GM12878 (cell line): ENCODE data around the gene MVB12B. TPM values are rescaled to one million over a fixed set of nuclear protein-coding genes. Genes with fewer than 3 reads are reported as not detected.

Source experiments
- ATAC-seq: fragments of 200-7000 bp; cut with Tn5 transposase; 3 replicates; pipeline ENCODE4 v1.9.1; 2020; ENCODE audit warnings: mild to moderate bottlenecking, moderate library complexity
- BruUV-seq: library from RNA; stranded (reverse); fragments of 400-500 nt; replicated peaks from 2 replicates; lab custom pipeline; 2021; lab: Mats Ljungman, UMichigan
- CTCF ChIA-PET: fragments of 300-600 bp; sonication (Branson Sonifier 250); formaldehyde crosslinking; extraction: SDS; loops from one replicate; lab custom pipeline; 2021; ENCODE audit warnings: inconsistent platforms; lab: Yijun Ruan, JAX
- POLR2A ChIA-PET: fragments of 350-600 bp; formaldehyde crosslinking; extraction: SDS; loops from one replicate; lab custom pipeline; 2021; ENCODE audit warnings: inconsistent platforms; lab: Charles Lee
- RAD21 ChIA-PET: fragments of 300-600 bp; sonication (Branson Sonifier 250); formaldehyde crosslinking; loops from one replicate; lab custom pipeline; 2023; ENCODE audit warnings: antibody characterized with exemption; ENCODE audit not compliant: unreplicated experiment; lab: Charles Lee
- SMC1A ChIA-PET: fragments of 300-600 bp; sonication (Branson Sonifier 250); formaldehyde crosslinking; loops from one replicate; lab custom pipeline; 2023; ENCODE audit not compliant: unreplicated experiment, uncharacterized antibody; lab: Charles Lee
- DNase-seq: peaks from one replicate; pipeline ENCODE4 v3.0.0-alpha.2; 2011; ENCODE audit warnings: low read depth, low spot score
- FAIRE-seq: peaks from 3 replicates; lab custom pipeline; 2011; peaks lifted over from hg19 to GRCh38; lab: Jason Lieb, UNC
- H2AFZ ChIP-seq: 2 replicates; pipeline ENCODE4 v1.6.0; 2011; ENCODE audit warnings: low read depth, low read length, control low read depth; ENCODE audit not compliant: control insufficient read depth
- H3K27ac ChIP-seq: 2 replicates; pipeline ENCODE4 v1.5.1; 2011; ENCODE audit warnings: control low read depth; ENCODE audit not compliant: control insufficient read depth, insufficient read depth
- H3K27me3 ChIP-seq, 2 experiments: replicated peaks in 1 of 2; 2 replicates each; pipeline versions ENCODE4 v1.6.0 to v1.6.1; 2011; ENCODE audit warnings: low read length in 1 of 2; ENCODE audit not compliant: control insufficient read depth in 2 of 2, insufficient read depth in 2 of 2
- H3K36me3 ChIP-seq, 2 experiments: 2 replicates each; pipeline ENCODE4 v1.5.1; 2011; ENCODE audit warnings: low read length in 1 of 2; ENCODE audit not compliant: control insufficient read depth in 2 of 2, insufficient read depth in 2 of 2
- H3K4me1 ChIP-seq: 2 replicates; pipeline ENCODE4 v1.6.1; 2011; ENCODE audit warnings: mild to moderate bottlenecking, low read length, moderate library complexity, mixed read lengths; ENCODE audit not compliant: control insufficient read depth, insufficient read depth
- H3K4me2 ChIP-seq: 2 replicates; pipeline ENCODE4 v1.6.0; 2011; ENCODE audit warnings: control low read depth; ENCODE audit not compliant: control insufficient read depth, insufficient read depth
- H3K4me3 ChIP-seq: fragments of 200-600 bp; sonication (generic); 2 replicates; pipeline ENCODE4 v1.5.1; 2016
- H3K79me2 ChIP-seq: 2 replicates; pipeline ENCODE4 v1.6.0; 2011; ENCODE audit warnings: low read length; ENCODE audit not compliant: control insufficient read depth, insufficient read depth
- H3K9ac ChIP-seq: 2 replicates; pipeline ENCODE4 v1.8.0; 2011; ENCODE audit warnings: low read length, control low read depth, mixed read lengths; ENCODE audit not compliant: control insufficient read depth, insufficient read depth
- H3K9me3 ChIP-seq: replicated peaks from 3 replicates; pipeline ENCODE4 v1.5.1; 2011; ENCODE audit warnings: mild to moderate bottlenecking, low read length; ENCODE audit not compliant: control insufficient read depth, insufficient read depth
- H4K20me1 ChIP-seq: 2 replicates; pipeline ENCODE4 v1.6.0; 2011; ENCODE audit not compliant: control insufficient read depth, insufficient read depth
- BCLAF1 ChIP-seq: fragments of 450-650 bp; IDR thresholded peaks from 2 replicates; pipeline ENCODE4 v1.6.1; 2017; ENCODE audit warnings: antibody characterized with exemption, mild to moderate bottlenecking, moderate library complexity
- CREB1 ChIP-seq: IDR thresholded peaks from 2 replicates; pipeline ENCODE4 v1.6.1; 2012; ENCODE audit warnings: low read depth, mild to moderate bottlenecking, inconsistent platforms
- FOXM1 ChIP-seq: IDR thresholded peaks from 2 replicates; pipeline ENCODE4 v1.6.1; 2012; ENCODE audit warnings: low read depth, mild to moderate bottlenecking, inconsistent platforms, low read length, moderate library complexity
- GATAD2B ChIP-seq: fragments of 450-650 bp; conservative IDR thresholded peaks from 2 replicates; pipeline ENCODE4 v1.6.1; 2017; ENCODE audit warnings: low read depth, mild to moderate bottlenecking, moderate library complexity
- IKZF2 ChIP-seq, 2 experiments: fragments of 450-650 bp; IDR thresholded peaks; 2 replicates each; pipeline ENCODE4 v1.6.1; 2017; ENCODE audit warnings: mild to moderate bottlenecking in 2 of 2, moderate library complexity in 2 of 2
- NFYA ChIP-seq: IDR thresholded peaks from 2 replicates; pipeline ENCODE4 v1.6.1; 2011; ENCODE audit warnings: low read depth, mild to moderate bottlenecking, low read length, improper control_type of control experiment, borderline replicate concordance
- NRF1 ChIP-seq: conservative IDR thresholded peaks from 2 replicates; pipeline ENCODE4 v1.6.1; 2011; ENCODE audit warnings: mild to moderate bottlenecking, low read depth, low read length, improper control_type of control experiment
- PAX8 ChIP-seq: fragments of 450-650 bp; IDR thresholded peaks from 2 replicates; pipeline ENCODE4 v1.6.1; 2017; ENCODE audit warnings: mild to moderate bottlenecking, moderate library complexity
- TCF7 ChIP-seq: IDR thresholded peaks from 2 replicates; pipeline ENCODE4 v1.6.1; 2014; ENCODE audit warnings: antibody characterized with exemption, borderline replicate concordance
- YY1 ChIP-seq: IDR thresholded peaks from 2 replicates; pipeline ENCODE4 v1.6.1; 2011; ENCODE audit warnings: low read depth, mild to moderate bottlenecking, low read length
- ZNF592 ChIP-seq: fragments of 450-650 bp; IDR thresholded peaks from 2 replicates; pipeline ENCODE4 v1.6.1; 2017; ENCODE audit warnings: mild to moderate bottlenecking, moderate library complexity
- WGBS: methylation state at CpG from one replicate; pipeline ENCODE4 v1.1.6; 2016; ENCODE audit warnings: low lambda C conversion rate; ENCODE audit not compliant: insufficient replicate concordance, insufficient coverage; ENCODE audit errors: missing lambda C conversion rate; 5-methylcytosine and 5-hydroxymethylcytosine counted together
- in situ Hi-C: fragments of 300-500 bp; cut with MboI; formaldehyde crosslinking; loops from 9 replicates; pipeline ENCODE4 v1.14.3; 2018; ENCODE audit warnings: mixed read lengths
- intact Hi-C: fragments of 100-400 bp; cut with micrococcal nuclease; formaldehyde crosslinking; loops from one replicate; pipeline ENCODE4 v1.14.2; 2022; ENCODE audit not compliant: unreplicated experiment
- polyA plus RNA-seq, 11 experiments: library from polyadenylated mRNA; depleted of rRNA in 4 of 11; unstranded in 6 of 11; stranded (reverse) in 5 of 11; fragments of >200 nt; fragmentation: Nextera tagmentation in 4 of 11; fragmentation: Illumina TruSeq in 1 of 11; extraction: Ambion mirVana in 4 of 11; extraction: Trizol in 1 of 11; gene quantifications; 1 replicate in 1 of 11; 2 replicates in 10 of 11; pipeline versions ENCODE4 v1.2.1 to v1.2.3, GENCODE V29; 2011 to 2016; ENCODE audit warnings: inconsistent platforms in 2 of 11, missing spikeins in 2 of 11, low read depth in 1 of 11
- total RNA-seq, 4 experiments: library from RNA; depleted of rRNA in 3 of 4; stranded (reverse); fragments of >200 nt in 3 of 4; fragmentation: Illumina TruSeq in 1 of 4; extraction: Trizol in 1 of 4; gene quantifications; 2 replicates each; pipeline versions ENCODE4 v1.2.1 to v1.2.3, GENCODE V29; 2013 to 2021
- TF ChIP-seq, protein P1 (sequence below): fragments of 450-650 bp; IDR thresholded peaks from 2 replicates; pipeline ENCODE4 v1.6.1; 2017; ENCODE audit warnings: borderline replicate concordance
- TF ChIP-seq, protein P2 (sequence below): IDR thresholded peaks from 2 replicates; pipeline ENCODE4 v1.6.1; 2011; ENCODE audit warnings: low read depth, mild to moderate bottlenecking, low read length, moderate library complexity, borderline replicate concordance; ENCODE audit errors: extremely low read depth

The MVB12B gene
- total and polyA plus RNA-seq, 10 of the 15 experiments (the other 5 are each of a cell fraction or from before 2014, with no cell fraction given): 0.08 TPM; not detected in 9

DNA sequence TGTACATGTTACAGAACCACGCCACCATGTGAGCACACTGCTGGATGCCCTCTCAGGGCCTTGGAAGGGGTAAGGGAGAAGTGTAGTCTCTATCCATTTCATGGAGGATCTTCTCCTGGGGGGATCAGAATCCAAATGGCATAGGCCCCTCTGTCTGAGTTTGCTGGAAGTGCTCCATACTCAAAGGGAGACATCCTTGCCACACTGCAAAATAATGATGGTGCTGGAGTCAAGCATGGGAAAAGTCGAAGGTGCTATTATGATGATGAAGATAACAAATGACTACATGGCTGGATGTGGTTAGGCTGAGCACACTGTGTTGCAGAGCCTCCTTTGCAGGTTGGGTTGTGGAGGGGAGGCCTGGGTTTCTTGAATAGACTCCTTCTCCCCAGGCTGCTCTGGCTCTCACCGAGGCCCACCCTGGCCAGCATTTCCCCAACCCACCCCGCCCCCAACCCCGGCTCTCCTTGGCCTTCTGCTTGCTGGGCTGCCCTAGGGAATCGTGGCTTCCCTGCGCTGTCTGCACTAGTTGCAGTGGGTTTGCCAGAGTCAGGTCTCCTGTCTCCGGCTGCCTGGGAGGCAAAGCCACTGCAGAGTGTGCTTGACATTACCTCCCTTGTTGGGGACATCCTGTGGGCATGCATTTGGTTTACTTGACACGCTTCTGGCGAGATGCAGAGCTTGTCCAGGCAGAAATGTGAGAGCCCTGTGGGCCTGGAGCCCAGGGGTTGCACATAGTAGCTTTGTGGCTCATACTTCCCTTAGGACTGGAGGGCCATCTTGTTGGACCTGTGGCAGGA is 3.0 kb downstream of the MVB12B start (continued):
- TF ChIP-seq YY1: no peak
- no peak for TF ChIP-seq NFYA
- TF ChIP-seq BCLAF1: no peak
- TF ChIP-seq, protein P1, sequence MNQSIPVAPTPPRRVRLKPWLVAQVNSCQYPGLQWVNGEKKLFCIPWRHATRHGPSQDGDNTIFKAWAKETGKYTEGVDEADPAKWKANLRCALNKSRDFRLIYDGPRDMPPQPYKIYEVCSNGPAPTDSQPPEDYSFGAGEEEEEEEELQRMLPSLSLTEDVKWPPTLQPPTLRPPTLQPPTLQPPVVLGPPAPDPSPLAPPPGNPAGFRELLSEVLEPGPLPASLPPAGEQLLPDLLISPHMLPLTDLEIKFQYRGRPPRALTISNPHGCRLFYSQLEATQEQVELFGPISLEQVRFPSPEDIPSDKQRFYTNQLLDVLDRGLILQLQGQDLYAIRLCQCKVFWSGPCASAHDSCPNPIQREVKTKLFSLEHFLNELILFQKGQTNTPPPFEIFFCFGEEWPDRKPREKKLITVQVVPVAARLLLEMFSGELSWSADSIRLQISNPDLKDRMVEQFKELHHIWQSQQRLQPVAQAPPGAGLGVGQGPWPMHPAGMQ: no peak

GRCh38 chr9:126330536-126330935 is 3.9 kb downstream of the MVB12B start:
- POLR2A ChIA-PET: no interaction called here
- FAIRE-seq: no peak
- CTCF ChIA-PET: no interaction called here
- TF ChIP-seq PAX8 (no peak), GATAD2B (no peak), ZNF592 (no peak), FOXM1 (no peak), TCF7 (no peak), NRF1 (no peak), CREB1 (no peak), IKZF2 (IDR thresholded peaks at IDR 0.05) (no peak)
- TF ChIP-seq, protein P2, sequence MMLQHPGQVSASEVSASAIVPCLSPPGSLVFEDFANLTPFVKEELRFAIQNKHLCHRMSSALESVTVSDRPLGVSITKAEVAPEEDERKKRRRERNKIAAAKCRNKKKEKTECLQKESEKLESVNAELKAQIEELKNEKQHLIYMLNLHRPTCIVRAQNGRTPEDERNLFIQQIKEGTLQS: no peak

More at GRCh38 chr9:126330536-126330935, 3.9 kb downstream of the MVB12B start:
- SMC1A ChIA-PET: no interaction called here
- Histone ChIP-seq H3K79me2 (no peaks in the 10 kb centered on the region), H3K4me1 (no peaks in the 10 kb centered on the region), H3K36me3 (no peaks in the 10 kb centered on the region), H3K4me2 (no peak overlapping the region), H3K27ac (no peak overlapping the region), H3K27me3 (peaks cover 7 to 19% of the 10 kb centered on the region in 2 experiments), H2AFZ (no peak overlapping the region), H3K4me3 (no peak overlapping the region), H3K9ac (no peak overlapping the region), H3K9me3 (no peaks in the 10 kb centered on the region; the same call in 2 of the 3 replicates), H4K20me1 (no peaks in the 10 kb centered on the region)
- 2% methylated on average over 4 of the region's 4 CpGs for WGBS
- RAD21 ChIA-PET: no interaction called here
- BruUV-seq: no TSS peak
- intact Hi-C loops: no loop called here
- in situ Hi-C loops: no loop called here
- ATAC-seq: no peak
- no peak for DNase-seq
